Measurements from ENCODE around the gene BANF1. TPM values are rescaled to one million over a fixed set of nuclear protein-coding genes. Genes with fewer than 3 reads are reported as not detected.
A peak's percentile ranks its signal among the peaks of the same experiment; 100 is the strongest.
"Not testable (repeated sequence)": the region's sequence is repeated elsewhere in the genome, so short reads cannot be mapped to it uniquely, and the experiment has no call there.

BANF1 gene
- total RNA-seq, 1 donor from 2014 or later, result 180 TPM

- DNase-seq (ENCODE audit: low read depth), result no peak
- no peak for FAIRE-seq
- no peaks in the 10 kb centered on the region for H3K36me3 ChIP-seq (ENCODE audit: insufficient read depth, low read length)
- no peak overlapping the region for H3K27ac ChIP-seq (ENCODE audit: low read depth, low read length)
- peaks cover 13% of the 10 kb centered on the region for H3K4me1 ChIP-seq (ENCODE audit: insufficient read depth, low read length)
- Mint-ChIP-seq H3K4me1 (ENCODE audit: low read depth, unreplicated experiment) (peaks cover 3% of the 10 kb centered on the region), H3K27ac (ENCODE audit: unreplicated experiment) (no peak overlapping the region), H3K36me3 (ENCODE audit: low read depth, unreplicated experiment) (no peaks in the 10 kb centered on the region), H3K27me3 (ENCODE audit: low read depth, unreplicated experiment) (peaks cover 13% of the 10 kb centered on the region), H3K9me3 (ENCODE audit: unreplicated experiment) (peaks cover 2% of the 10 kb centered on the region), H3K4me3 (ENCODE audit: unreplicated experiment) (peak overlapping the region; percentile 54)
- no peaks in the 10 kb centered on the region for H3K79me2 ChIP-seq (ENCODE audit: insufficient read depth, low read length)
- H2AFZ ChIP-seq (ENCODE audit: low read depth, low read length), result peak overlapping the region; percentile 82
- no peaks in the 10 kb centered on the region for H3K27me3 ChIP-seq (ENCODE audit: insufficient read depth, low read length)
- H3K9me3 ChIP-seq (ENCODE audit: insufficient read depth, low read depth, low read length), result no peaks in the 10 kb centered on the region
- no peak overlapping the region for H3K4me3 ChIP-seq (ENCODE audit: insufficient read depth, low read depth, low read length)
- H4K20me1 ChIP-seq (ENCODE audit: insufficient read depth, low read length), result no peaks in the 10 kb centered on the region
- TF ChIP-seq EZH2 (IDR thresholded peaks at IDR 0.05; ENCODE audit: insufficient read depth, low read length) (no peak), CTCF (IDR thresholded peaks at IDR 0.05; ENCODE audit: insufficient read depth, low read depth, low read length) (peak; percentile 70)
- peak overlapping the region; percentile 51 for H3K4me2 ChIP-seq (ENCODE audit: low read length)
- H3K9ac ChIP-seq (ENCODE audit: low read length), result no peak overlapping the region
Measured at GRCh38 chr11:66022401-66023185, 20.3 kb downstream of the BANF1 start.

- not testable (repeated sequence) for H3K27ac ChIP-seq (ENCODE audit: low read depth, low read length); DNase-seq (ENCODE audit: low read depth); H3K4me3 ChIP-seq (ENCODE audit: insufficient read depth, low read depth, low read length); H2AFZ ChIP-seq (ENCODE audit: low read depth, low read length); H4K20me1 ChIP-seq (ENCODE audit: insufficient read depth, low read length); H3K36me3 Mint-ChIP-seq (ENCODE audit: low read depth, unreplicated experiment); H3K36me3 ChIP-seq (ENCODE audit: insufficient read depth, low read length); H3K9me3 Mint-ChIP-seq (ENCODE audit: unreplicated experiment); H3K4me1 Mint-ChIP-seq (ENCODE audit: low read depth, unreplicated experiment); H3K9me3 ChIP-seq (ENCODE audit: insufficient read depth, low read depth, low read length); FAIRE-seq; H3K27ac Mint-ChIP-seq (ENCODE audit: unreplicated experiment); H3K79me2 ChIP-seq (ENCODE audit: insufficient read depth, low read length); H3K9ac ChIP-seq (ENCODE audit: low read length); H3K4me3 Mint-ChIP-seq (ENCODE audit: unreplicated experiment); H3K4me2 ChIP-seq (ENCODE audit: low read length); H3K27me3 ChIP-seq (ENCODE audit: insufficient read depth, low read length)
- peaks cover 13% of the 10 kb centered on the region for H3K4me1 ChIP-seq (ENCODE audit: insufficient read depth, low read length)
- H3K27me3 Mint-ChIP-seq (ENCODE audit: low read depth, unreplicated experiment), result peaks cover 18% of the 10 kb centered on the region
Measured at GRCh38 chr11:66023186-66023440, 20.8 kb downstream of the BANF1 start.

- TF ChIP-seq CTCF (IDR thresholded peaks at IDR 0.05; ENCODE audit: insufficient read depth, low read depth, low read length), result no peak
- TF ChIP-seq EZH2 (IDR thresholded peaks at IDR 0.05; ENCODE audit: insufficient read depth, low read length), result no peak
- H3K36me3 ChIP-seq (ENCODE audit: insufficient read depth, low read length), result no peaks in the 10 kb centered on the region
- no peak within 1 kb of the TSS for H3K4me2 ChIP-seq (ENCODE audit: low read length)
- peaks cover 22% of the 10 kb centered on the region for H3K27me3 Mint-ChIP-seq (ENCODE audit: low read depth, unreplicated experiment)
- no peak within 1 kb of the TSS for H2AFZ ChIP-seq (ENCODE audit: low read depth, low read length)
- H3K4me3 Mint-ChIP-seq (ENCODE audit: unreplicated experiment), result peak within 1 kb of the TSS; percentile 1
- H3K27ac ChIP-seq (ENCODE audit: low read depth, low read length), result no peak within 1 kb of the TSS
- no peak within 1 kb of the TSS for H3K27ac Mint-ChIP-seq (ENCODE audit: unreplicated experiment)
- no peaks in the 10 kb centered on the region for H3K79me2 ChIP-seq (ENCODE audit: insufficient read depth, low read length)
- H3K9me3 ChIP-seq (ENCODE audit: insufficient read depth, low read depth, low read length), result no peaks in the 10 kb centered on the region
- no peaks in the 10 kb centered on the region for H3K36me3 Mint-ChIP-seq (ENCODE audit: low read depth, unreplicated experiment)
- H3K27me3 ChIP-seq (ENCODE audit: insufficient read depth, low read length), result no peaks in the 10 kb centered on the region
- no peak within 1 kb of the TSS for H3K4me3 ChIP-seq (ENCODE audit: insufficient read depth, low read depth, low read length)
- DNase-seq (ENCODE audit: low read depth) (no peak), FAIRE-seq (no peak)
- no peaks in the 10 kb centered on the region for H4K20me1 ChIP-seq (ENCODE audit: insufficient read depth, low read length)
- peaks cover 1% of the 10 kb centered on the region for H3K4me1 Mint-ChIP-seq (ENCODE audit: low read depth, unreplicated experiment)
- no peak within 1 kb of the TSS for H3K9ac ChIP-seq (ENCODE audit: low read length)
- peaks cover 2% of the 10 kb centered on the region for H3K9me3 Mint-ChIP-seq (ENCODE audit: unreplicated experiment)
- peaks cover 7% of the 10 kb centered on the region for H3K4me1 ChIP-seq (ENCODE audit: insufficient read depth, low read length)
Measured at GRCh38 chr11:66026017-66026529, 23.8 kb downstream of the BANF1 start, which contains the start of gene CATSPER1. TSS of gene CATSPER1 (minus strand) at chr11:66026479. CDS start at chr11:66026379, 100 bp downstream.

Measured in astrocyte (in vitro differentiated cells and primary cell).